HepG2 (cell line): ENCODE data around the gene CKAP2. TPM values are rescaled to one million over a fixed set of nuclear protein-coding genes. Genes with fewer than 3 reads are reported as not detected.

Experiments
- ATAC-seq: fragments of 200-7000 bp; cut with Tn5 transposase; 3 replicates; pipeline ENCODE4 v1.9.1; 2020; ENCODE audit warnings: mild to moderate bottlenecking, moderate library complexity
- BruUV-seq: library from RNA; stranded (reverse); fragments of 400-500 nt; replicated peaks from 2 replicates; lab custom pipeline; 2021; lab: Mats Ljungman, UMichigan
- CTCF ChIA-PET: fragments of 300-600 bp; formaldehyde crosslinking; extraction: SDS; loops from one replicate; lab custom pipeline; 2021; ENCODE audit warnings: low total read pairs, inconsistent platforms, low intra/inter-chr PET ratio; lab: Yijun Ruan, JAX
- POLR2A ChIA-PET: fragments of 350-600 bp; sonication (Branson Sonifier 250); formaldehyde crosslinking; loops from one replicate; lab custom pipeline; 2020; ENCODE audit warnings: antibody characterized with exemption, inconsistent platforms; lab: Yijun Ruan, JAX
- DNase-seq: peaks from one replicate; pipeline ENCODE4 v3.0.0-alpha.2; 2015; ENCODE audit warnings: low spot score
- FAIRE-seq: peaks from 3 replicates; lab custom pipeline; 2011; peaks lifted over from hg19 to GRCh38; lab: Jason Lieb, UNC
- H2AFZ ChIP-seq: one replicate; pipeline ENCODE4 v1.6.1; 2011; ENCODE audit warnings: low read length, inconsistent platforms
- H3K27ac ChIP-seq: fragments of 300-600 bp; 3 replicates; pipeline ENCODE4 v1.8.0; 2011; ENCODE audit warnings: mixed run types, mild to moderate bottlenecking, mixed read lengths, low read length, inconsistent platforms; ENCODE audit not compliant: insufficient read depth; ENCODE audit errors: extremely low read length
- H3K27me3 ChIP-seq, 2 experiments: fragments of 200-600 bp in 1 of 2; 2 replicates in 1 of 2; 3 replicates in 1 of 2; pipeline versions ENCODE4 v1.6.0 to v1.8.0; 2011; ENCODE audit warnings: low read length in 2 of 2, mild to moderate bottlenecking in 2 of 2, moderate library complexity in 2 of 2, inconsistent platforms in 1 of 2; ENCODE audit not compliant: insufficient read depth in 2 of 2, control insufficient read depth in 1 of 2
- H3K36me3 ChIP-seq, 2 experiments: fragments of 200-600 bp in 1 of 2; replicated peaks in 1 of 2; 2 replicates in 1 of 2; 3 replicates in 1 of 2; pipeline versions ENCODE4 v1.5.1 to v1.8.0; 2011; ENCODE audit warnings: low read length in 2 of 2, inconsistent platforms in 1 of 2; ENCODE audit not compliant: insufficient read depth in 2 of 2, control insufficient read depth in 1 of 2
- H3K4me1 ChIP-seq: 2 replicates; pipeline ENCODE4 v1.5.1; 2012; ENCODE audit warnings: low read length, inconsistent platforms; ENCODE audit not compliant: insufficient read depth
- H3K4me2 ChIP-seq: 2 replicates; pipeline ENCODE4 v1.6.0; 2011; ENCODE audit warnings: low read depth, low read length, inconsistent platforms
- H3K4me3 ChIP-seq, 3 experiments: fragments of 200-600 bp in 1 of 3; sonication (generic), shearing (Covaris generic) in 1 of 3; replicated peaks in 1 of 3; 2 replicates each; pipeline ENCODE4 v1.5.1; 2011 to 2016; ENCODE audit warnings: low read length in 3 of 3, inconsistent platforms in 2 of 3, low read depth in 2 of 3, mild to moderate bottlenecking in 2 of 3, control low read depth in 1 of 3, mixed read lengths in 1 of 3; ENCODE audit not compliant: insufficient read depth in 1 of 3
- H3K79me2 ChIP-seq: one replicate; pipeline ENCODE4 v1.6.1; 2011; ENCODE audit warnings: low read length, inconsistent platforms; ENCODE audit not compliant: insufficient read depth
- H3K9ac ChIP-seq: 2 replicates; pipeline ENCODE4 v1.6.0; 2011; ENCODE audit warnings: mild to moderate bottlenecking, low read depth, low read length, inconsistent platforms; ENCODE audit not compliant: insufficient read depth
- H3K9me3 ChIP-seq: 2 replicates; pipeline ENCODE4 v1.5.1; 2012; ENCODE audit warnings: mild to moderate bottlenecking, low read length
- H4K20me1 ChIP-seq: 2 replicates; pipeline ENCODE4 v1.6.0; 2011; ENCODE audit warnings: inconsistent platforms, mild to moderate bottlenecking, low read length, moderate library complexity; ENCODE audit not compliant: insufficient read depth
- CREM ChIP-seq, 2 experiments: sonication (generic) in 1 of 2; formaldehyde crosslinking in 1 of 2; IDR thresholded peaks; 2 replicates each; pipeline versions ENCODE4 v1.4.0 to v1.6.1; 2016 to 2020; ENCODE audit warnings: antibody characterized with exemption in 1 of 2, mild to moderate bottlenecking in 1 of 2, missing genetic modification reagents in 1 of 2
- EZH2 ChIP-seq: conservative IDR thresholded peaks from 2 replicates; pipeline ENCODE4 v1.6.1; 2012; ENCODE audit warnings: mild to moderate bottlenecking, low read depth, low read length, moderate library complexity
- MAFF ChIP-seq: IDR thresholded peaks from 2 replicates; pipeline ENCODE4 v1.6.1; 2011; ENCODE audit warnings: low read depth, low read length, improper control_type of control experiment
- MAFG ChIP-seq: sonication (generic); formaldehyde crosslinking; IDR thresholded peaks from 2 replicates; pipeline ENCODE4 v1.5.1; 2020; ENCODE audit warnings: mild to moderate bottlenecking, missing genetic modification reagents
- MTA1 ChIP-seq: sonication (generic); formaldehyde crosslinking; IDR thresholded peaks from 2 replicates; pipeline ENCODE4 v1.4.0; 2020; ENCODE audit warnings: missing genetic modification reagents, mild to moderate bottlenecking, borderline replicate concordance
- NBN ChIP-seq: fragments of 450-650 bp; conservative IDR thresholded peaks from 2 replicates; pipeline ENCODE4 v1.6.1; 2017
- RFX3 ChIP-seq: IDR thresholded peaks from 2 replicates; pipeline ENCODE4 v1.6.1; 2016; ENCODE audit warnings: missing biosample characterization, missing genetic modification reagents
- SATB2 ChIP-seq: sonication (generic); formaldehyde crosslinking; IDR thresholded peaks from 2 replicates; pipeline ENCODE4 v1.5.0; 2020; ENCODE audit warnings: missing genetic modification reagents
- SMAD9 ChIP-seq: sonication (generic); formaldehyde crosslinking; IDR thresholded peaks from 2 replicates; pipeline ENCODE4 v1.5.1; 2020; ENCODE audit warnings: mild to moderate bottlenecking, missing genetic modification reagents
- THAP11 ChIP-seq: IDR thresholded peaks from 2 replicates; pipeline ENCODE4 v1.6.1; 2016; ENCODE audit warnings: missing biosample characterization, missing genetic modification reagents
- ZBTB44 ChIP-seq: sonication (generic); formaldehyde crosslinking; IDR thresholded peaks from 2 replicates; pipeline ENCODE4 v1.4.0; 2020; ENCODE audit warnings: missing genetic modification reagents
- ZNF326 ChIP-seq: sonication (generic); formaldehyde crosslinking; IDR thresholded peaks from 2 replicates; pipeline ENCODE4 v1.4.0; 2020; ENCODE audit warnings: missing genetic modification reagents, borderline replicate concordance
- ZNF567 ChIP-seq: sonication (generic); formaldehyde crosslinking; IDR thresholded peaks from 2 replicates; pipeline ENCODE4 v1.8.1; 2023; ENCODE audit warnings: mild to moderate bottlenecking, missing genetic modification reagents, borderline replicate concordance
- ZSCAN20 ChIP-seq: sonication (generic); formaldehyde crosslinking; IDR thresholded peaks from 2 replicates; pipeline ENCODE4 v1.4.0; 2020; ENCODE audit warnings: missing genetic modification reagents, mild to moderate bottlenecking, borderline replicate concordance
- WGBS: methylation state at CpG from one replicate; pipeline ENCODE4 v1.1.6; 2017; ENCODE audit warnings: low lambda C conversion rate; 5-methylcytosine and 5-hydroxymethylcytosine counted together
- in situ Hi-C: cut with HindIII; loops from 2 replicates; pipeline ENCODE4 v1.10.0; 2017; ENCODE audit warnings: low pct_unique_long_range_greater_than_20kb; ENCODE audit not compliant: extremely low pct_ligation_motif_present
- intact Hi-C: fragments of 100-400 bp; cut with micrococcal nuclease; formaldehyde crosslinking; loops from one replicate; pipeline ENCODE4 v1.10.0; 2022; ENCODE audit not compliant: unreplicated experiment
- polyA plus RNA-seq, 8 experiments: library from polyadenylated mRNA; depleted of rRNA in 3 of 8; stranded (reverse) in 7 of 8; unstranded in 1 of 8; fragments of >200 nt; fragmentation: Illumina TruSeq in 4 of 8; extraction: Trizol in 4 of 8; gene quantifications; 2 replicates each; pipeline versions ENCODE4 v1.2.1 to v1.2.3, GENCODE V29; 2011 to 2016; ENCODE audit warnings: low read depth in 4 of 8, missing spikeins in 1 of 8, mixed read lengths in 1 of 8; ENCODE audit not compliant: insufficient read depth in 1 of 8
- total RNA-seq, 5 experiments: library from RNA; depleted of rRNA; stranded (reverse); fragments of >200 nt; fragmentation: Illumina TruSeq; extraction: Trizol; gene quantifications; 2 replicates each; pipeline ENCODE4 v1.2.3, GENCODE V29; 2016; ENCODE audit warnings: low read depth in 1 of 5
- TF ChIP-seq, protein P1 (sequence below): sonication (generic); formaldehyde crosslinking; IDR thresholded peaks from 2 replicates; pipeline ENCODE4 v1.4.0; 2020; ENCODE audit warnings: mild to moderate bottlenecking, missing genetic modification reagents
- TF ChIP-seq, protein P2 (sequence below): sonication (generic); formaldehyde crosslinking; IDR thresholded peaks from 2 replicates; pipeline ENCODE4 v1.5.1; 2020; ENCODE audit warnings: mild to moderate bottlenecking, missing genetic modification reagents
- TF ChIP-seq, protein P3 (sequence below): sonication (generic); formaldehyde crosslinking; IDR thresholded peaks from 2 replicates; pipeline ENCODE4 v1.4.0; 2020; ENCODE audit warnings: missing genetic modification reagents
- TF ChIP-seq, protein P4 (sequence below): sonication (generic); formaldehyde crosslinking; conservative IDR thresholded peaks from 2 replicates; pipeline ENCODE4 v1.4.0; 2020; ENCODE audit warnings: missing genetic modification reagents

Gene CKAP2
- total and polyA plus RNA-seq, 2 of the 13 experiments (the other 11 are each of a cell fraction or from before 2014, with no cell fraction given) = 6.7 to 40.3 TPM

DNA sequence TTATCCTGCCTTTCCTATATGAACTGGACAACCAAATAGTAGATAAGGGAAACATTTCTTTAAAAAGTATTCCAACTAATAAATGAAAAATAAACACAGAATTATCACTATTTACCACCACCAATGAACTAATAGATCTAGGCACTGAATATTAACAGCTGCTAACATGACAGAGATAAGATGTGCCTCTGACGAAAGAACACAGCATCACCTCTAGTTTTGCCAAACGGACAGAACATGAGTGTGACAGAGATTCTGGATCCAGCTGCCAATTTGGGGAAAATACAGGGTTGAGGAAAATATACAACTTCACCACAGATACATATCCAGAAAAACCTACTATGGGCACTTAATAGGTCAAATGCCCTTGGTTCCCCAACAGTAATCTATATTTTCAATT is 22.8 kb upstream of the CKAP2 start:
- FAIRE-seq = no peak
- TF ChIP-seq, protein P1, sequence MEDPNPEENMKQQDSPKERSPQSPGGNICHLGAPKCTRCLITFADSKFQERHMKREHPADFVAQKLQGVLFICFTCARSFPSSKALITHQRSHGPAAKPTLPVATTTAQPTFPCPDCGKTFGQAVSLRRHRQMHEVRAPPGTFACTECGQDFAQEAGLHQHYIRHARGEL (CRISPR knock-in tag) = no peak
- no peak for TF ChIP-seq EZH2
- no peak for TF ChIP-seq MAFF
- TF ChIP-seq MTA1 = no peak
- TF ChIP-seq, protein P2, sequence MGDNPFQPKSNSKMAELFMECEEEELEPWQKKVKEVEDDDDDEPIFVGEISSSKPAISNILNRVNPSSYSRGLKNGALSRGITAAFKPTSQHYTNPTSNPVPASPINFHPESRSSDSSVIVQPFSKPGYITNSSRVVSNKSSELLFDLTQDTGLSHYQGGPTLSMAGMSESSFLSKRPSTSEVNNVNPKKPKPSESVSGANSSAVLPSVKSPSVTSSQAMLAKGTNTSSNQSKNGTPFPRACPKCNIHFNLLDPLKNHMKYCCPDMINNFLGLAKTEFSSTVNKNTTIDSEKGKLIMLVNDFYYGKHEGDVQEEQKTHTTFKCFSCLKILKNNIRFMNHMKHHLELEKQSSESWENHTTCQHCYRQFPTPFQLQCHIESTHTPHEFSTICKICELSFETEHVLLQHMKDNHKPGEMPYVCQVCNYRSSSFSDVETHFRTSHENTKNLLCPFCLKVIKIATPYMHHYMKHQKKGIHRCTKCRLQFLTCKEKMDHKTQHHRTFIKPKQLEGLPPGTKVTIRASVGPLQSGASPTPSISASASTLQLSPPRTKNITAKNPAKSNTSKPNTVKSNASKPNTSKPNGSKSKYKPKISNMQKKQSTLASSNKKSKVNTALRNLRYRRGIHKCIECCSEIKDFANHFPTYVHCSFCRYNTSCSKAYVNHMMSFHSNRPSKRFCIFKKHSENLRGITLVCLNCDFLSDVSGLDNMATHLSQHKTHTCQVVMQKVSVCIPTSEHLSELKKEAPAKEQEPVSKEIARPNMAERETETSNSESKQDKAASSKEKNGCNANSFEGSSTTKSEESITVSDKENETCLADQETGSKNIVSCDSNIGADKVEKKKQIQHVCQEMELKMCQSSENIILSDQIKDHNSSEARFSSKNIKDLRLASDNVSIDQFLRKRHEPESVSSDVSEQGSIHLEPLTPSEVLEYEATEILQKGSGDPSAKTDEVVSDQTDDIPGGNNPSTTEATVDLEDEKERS (CRISPR knock-in tag) = no peak
- no peak for TF ChIP-seq SATB2 (CRISPR knock-in tag)
- no peak for TF ChIP-seq ZNF567
- TF ChIP-seq CREM (IDR thresholded peaks at IDR 0.05) = no peak
- no peak for TF ChIP-seq CREM (CRISPR knock-in tag; IDR thresholded peaks at IDR 0.05)
- TF ChIP-seq THAP11 (CRISPR knock-in tag) = no peak
- TF ChIP-seq, protein P3, sequence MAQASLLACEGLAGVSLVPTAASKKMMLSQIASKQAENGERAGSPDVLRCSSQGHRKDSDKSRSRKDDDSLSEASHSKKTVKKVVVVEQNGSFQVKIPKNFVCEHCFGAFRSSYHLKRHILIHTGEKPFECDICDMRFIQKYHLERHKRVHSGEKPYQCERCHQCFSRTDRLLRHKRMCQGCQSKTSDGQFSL (CRISPR knock-in tag) = no peak
- no peak for TF ChIP-seq MAFG
- TF ChIP-seq, protein P4, sequence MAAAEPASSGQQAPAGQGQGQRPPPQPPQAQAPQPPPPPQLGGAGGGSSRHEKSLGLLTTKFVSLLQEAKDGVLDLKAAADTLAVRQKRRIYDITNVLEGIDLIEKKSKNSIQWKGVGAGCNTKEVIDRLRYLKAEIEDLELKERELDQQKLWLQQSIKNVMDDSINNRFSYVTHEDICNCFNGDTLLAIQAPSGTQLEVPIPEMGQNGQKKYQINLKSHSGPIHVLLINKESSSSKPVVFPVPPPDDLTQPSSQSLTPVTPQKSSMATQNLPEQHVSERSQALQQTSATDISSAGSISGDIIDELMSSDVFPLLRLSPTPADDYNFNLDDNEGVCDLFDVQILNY (CRISPR knock-in tag) = no peak
- TF ChIP-seq ZBTB44 (CRISPR knock-in tag) = no peak
- TF ChIP-seq ZNF326 (CRISPR knock-in tag) = no peak
- TF ChIP-seq NBN = no peak
- no peak for TF ChIP-seq ZSCAN20
- TF ChIP-seq RFX3 (CRISPR knock-in tag) = no peak
- no peak for TF ChIP-seq SMAD9

More for the DNA sequence above, 22.8 kb upstream of the CKAP2 start:
- Histone ChIP-seq H2AFZ (no peak overlapping the region), H3K4me2 (no peak overlapping the region), H3K9me3 (no peaks in the 10 kb centered on the region), H3K27me3 (no peaks in the 10 kb centered on the region), H3K36me3 (peaks cover 1 to 37% of the 10 kb centered on the region in 2 experiments; a peak in 4 of 5 replicates), H3K4me1 (peaks cover 17% of the 10 kb centered on the region), H3K79me2 (no peaks in the 10 kb centered on the region), H3K9ac (no peak overlapping the region), H3K4me3 (no peak overlapping the region), H3K27ac (no peak overlapping the region), H4K20me1 (no peaks in the 10 kb centered on the region)
- ATAC-seq (no peak), DNase-seq (no peak)
- intact Hi-C loops = no loop called here
- POLR2A ChIA-PET = no interaction called here
- CTCF ChIA-PET = no interaction called here
- in situ Hi-C loops = no loop called here
- 98% methylated on average over 2 of the region's 2 CpGs for WGBS
- BruUV-seq = no TSS peak
